HEK293T (cell line): ENCODE measurements around the gene PLA1A.

Experiments
- CTCF ChIA-PET: fragments of 350-600 bp; formaldehyde crosslinking; extraction: SDS; loops from one replicate; lab custom pipeline; 2021; ENCODE audit warnings: antibody characterized with exemption, inconsistent platforms; lab: Yijun Ruan, JAX
- POLR2A ChIA-PET: fragments of 350-600 bp; formaldehyde crosslinking; extraction: SDS; loops from one replicate; lab custom pipeline; 2020; ENCODE audit warnings: antibody characterized with exemption, inconsistent platforms; lab: Yijun Ruan, JAX
- DNase-seq: peaks from one replicate; pipeline ENCODE4 v3.0.0; 2012; ENCODE audit warnings: mixed read lengths; ENCODE audit errors: extremely low spot score
- ARNT ChIP-seq: fragments of 450-650 bp; IDR thresholded peaks from 2 replicates; pipeline ENCODE4 v1.6.1; 2017; ENCODE audit warnings: mild to moderate bottlenecking
- BHLHE40 ChIP-seq: fragments of 450-650 bp; IDR thresholded peaks from 2 replicates; pipeline ENCODE4 v1.6.1; 2016; ENCODE audit warnings: mild to moderate bottlenecking, moderate library complexity, borderline replicate concordance
- CTBP1 ChIP-seq: fragments of 450-650 bp; IDR thresholded peaks from 2 replicates; pipeline ENCODE4 v1.6.1; 2016; ENCODE audit warnings: borderline replicate concordance
- ELF4 ChIP-seq: fragments of 450-650 bp; IDR thresholded peaks from 2 replicates; pipeline ENCODE4 v1.6.1; 2017; ENCODE audit warnings: antibody characterized with exemption
- FOXA1 ChIP-seq: fragments of 450-650 bp; IDR thresholded peaks from 2 replicates; pipeline ENCODE4 v1.6.1; 2016; ENCODE audit warnings: mild to moderate bottlenecking
- FOXK2 ChIP-seq: fragments of 450-650 bp; IDR thresholded peaks from 2 replicates; pipeline ENCODE4 v1.6.1; 2016; ENCODE audit warnings: mild to moderate bottlenecking
- FOXM1 ChIP-seq: fragments of 450-650 bp; IDR thresholded peaks from 2 replicates; pipeline ENCODE4 v1.6.1; 2017; ENCODE audit warnings: mild to moderate bottlenecking, borderline replicate concordance
- HDGF ChIP-seq: fragments of 450-650 bp; IDR thresholded peaks from 2 replicates; pipeline ENCODE4 v1.6.1; 2017; ENCODE audit warnings: antibody characterized with exemption, borderline replicate concordance
- L3MBTL2 ChIP-seq: fragments of 450-650 bp; conservative IDR thresholded peaks from 2 replicates; pipeline ENCODE4 v1.6.1; 2016; ENCODE audit warnings: mild to moderate bottlenecking
- LEF1 ChIP-seq: fragments of 450-650 bp; IDR thresholded peaks from 2 replicates; pipeline ENCODE4 v1.6.1; 2017; ENCODE audit warnings: mild to moderate bottlenecking, borderline replicate concordance
- NFRKB ChIP-seq: fragments of 450-650 bp; IDR thresholded peaks from 2 replicates; pipeline ENCODE4 v1.6.1; 2016; ENCODE audit warnings: mild to moderate bottlenecking, moderate library complexity
- PKNOX1 ChIP-seq: fragments of 450-650 bp; IDR thresholded peaks from 2 replicates; pipeline ENCODE4 v1.6.1; 2016
- SP1 ChIP-seq: fragments of 450-650 bp; IDR thresholded peaks from 2 replicates; pipeline ENCODE4 v1.6.1; 2017
- SUZ12 ChIP-seq: fragments of 450-650 bp; IDR thresholded peaks from 2 replicates; pipeline ENCODE4 v1.6.1; 2016; ENCODE audit warnings: mild to moderate bottlenecking
- TARDBP ChIP-seq: fragments of 450-650 bp; IDR thresholded peaks from 2 replicates; pipeline ENCODE4 v1.6.1; 2016
- ZNF384 ChIP-seq: fragments of 450-650 bp; IDR thresholded peaks from 2 replicates; pipeline ENCODE4 v1.6.1; 2016

PLA1A gene

GRCh38 chr3:119608405-119609000, 10.8 kb downstream of the PLA1A start:
- CTCF ChIA-PET, result no interaction called here
- TF ChIP-seq PKNOX1 (peak; percentile 68), ZNF384 (no peak), CTBP1 (no peak)
- DNase-seq, result no peak
- POLR2A ChIA-PET, result no interaction called here

- DNase-seq, result no peak
- TF ChIP-seq HDGF (no peak), FOXM1 (no peak), TARDBP (no peak), NFRKB (no peak), BHLHE40 (no peak), ELF4 (no peak), SUZ12 (no peak), CTBP1 (no peak), LEF1 (no peak), ZNF384 (no peak), FOXA1 (no peak), L3MBTL2 (no peak), SP1 (no peak)
- POLR2A ChIA-PET, result no interaction called here
- CTCF ChIA-PET, result no interaction called here
Measured at GRCh38 chr3:119609301-119609700, 11.6 kb downstream of the PLA1A start.

GRCh38 chr3:119611664-119612063, 14.0 kb downstream of the PLA1A start:
- CTCF ChIA-PET, result no interaction called here
- POLR2A ChIA-PET, result no interaction called here
- DNase-seq, result no peak

GRCh38 chr3:119613201-119613600, 15.5 kb downstream of the PLA1A start:
- no peak for DNase-seq
- TF ChIP-seq L3MBTL2 (no peak), LEF1 (no peak), ELF4 (no peak), FOXK2 (no peak), SP1 (no peak), FOXA1 (no peak), SUZ12 (no peak), ZNF384 (no peak), NFRKB (no peak), PKNOX1 (no peak), CTBP1 (no peak), ARNT (no peak), HDGF (no peak), BHLHE40 (no peak)
- ChIA-PET POLR2A (interaction anchor here (0.6 kb wide), 1 partner anchor 14 kb away, joined by 4 read pairs; no protein-coding TSS in a partner anchor), CTCF (no interaction called here)

More at GRCh38 chr3:119611664-119612063, 14.0 kb downstream of the PLA1A start:
- TF ChIP-seq BHLHE40 (no peak), ZNF384 (no peak), TARDBP (no peak)

- POLR2A ChIA-PET, result interaction anchor here (0.6 kb wide), 1 partner anchor 14 kb away, joined by 4 read pairs; no protein-coding TSS in a partner anchor
- no peak for TF ChIP-seq NFRKB
- TF ChIP-seq FOXK2, result no peak
- TF ChIP-seq PKNOX1, result no peak
- TF ChIP-seq TARDBP, result no peak
- TF ChIP-seq ARNT, result no peak
- no peak for TF ChIP-seq ELF4
- TF ChIP-seq FOXM1, result no peak
- no peak for TF ChIP-seq SP1
- no peak for TF ChIP-seq ZNF384
- no peak for TF ChIP-seq FOXA1
- no peak for TF ChIP-seq CTBP1
- CTCF ChIA-PET, result no interaction called here
- no peak for DNase-seq
Measured at GRCh38 chr3:119613872-119614271, 16.2 kb downstream of the PLA1A start.

GRCh38 chr3:119616056-119616455, 18.4 kb downstream of the PLA1A start:
- DNase-seq, result no peak
- POLR2A ChIA-PET, result no interaction called here
- CTCF ChIA-PET, result no interaction called here
- no peak for TF ChIP-seq ZNF384
- no peak for TF ChIP-seq LEF1
- no peak for TF ChIP-seq SP1
- TF ChIP-seq TARDBP, result no peak
- TF ChIP-seq FOXM1, result no peak
- no peak for TF ChIP-seq FOXK2
- TF ChIP-seq SUZ12, result no peak
- TF ChIP-seq CTBP1, result no peak
- TF ChIP-seq ARNT, result no peak
- TF ChIP-seq NFRKB, result no peak
- no peak for TF ChIP-seq PKNOX1
